Stimulated activated CD8-positive, alpha-beta memory T cell treated with anti-CD3 and anti-CD28 coated beads, Interleukin-4, amount 100 ng/mL, for 4 hours (primary cell): ENCODE data around the gene BTNL8.

Experiments
- DNase-seq, 2 donors: peaks; one replicate each; pipeline ENCODE4 v3.0.0-alpha.2; 2020; ENCODE audit warnings: low read depth in 2 of 2, low spot score in 1 of 2

Gene BTNL8

GRCh38 chr5:180959661-180960060 is 60.7 kb downstream of the BTNL8 start:
- no peak for DNase-seq

- DNase-seq: no peak
These were observed 61.2 kb downstream of the BTNL8 start for GRCh38 chr5:180960209-180960608.

DNA sequence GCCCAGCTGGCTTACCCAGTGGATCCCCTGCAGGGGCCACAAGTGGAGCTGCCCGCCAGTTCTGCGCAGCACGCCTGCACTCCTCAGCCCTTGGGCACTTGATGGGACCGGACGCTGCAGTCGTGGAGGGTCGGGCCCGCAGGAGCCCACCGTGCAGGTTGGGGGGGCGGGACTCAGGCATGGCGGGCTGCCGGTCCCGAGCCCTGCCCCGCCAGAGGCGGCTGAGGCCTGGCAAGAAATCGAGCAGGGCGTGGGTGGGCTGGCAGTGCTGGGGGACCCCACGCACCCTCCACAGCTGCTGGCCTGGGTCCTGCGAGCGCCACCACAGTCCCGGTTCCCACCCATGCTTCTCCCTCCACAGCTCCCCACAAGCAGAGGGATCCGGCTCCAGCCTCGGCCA is 70.4 kb downstream of the BTNL8 start:
- no peak for DNase-seq

- DNase-seq: no peak
These were observed 71.4 kb downstream of the BTNL8 start for GRCh38 chr5:180970336-180970735.

GRCh38 chr5:180970875-180971274 is 71.9 kb downstream of the BTNL8 start:
- DNase-seq: no peak

- DNase-seq: no peak
These were observed 75.8 kb downstream of the BTNL8 start for GRCh38 chr5:180974612-180975315.

GRCh38 chr5:180975338-180975737 is 76.4 kb downstream of the BTNL8 start:
- no peak for DNase-seq

- no peak for DNase-seq
These were observed 77.6 kb downstream of the BTNL8 start for GRCh38 chr5:180976518-180976917.

DNA sequence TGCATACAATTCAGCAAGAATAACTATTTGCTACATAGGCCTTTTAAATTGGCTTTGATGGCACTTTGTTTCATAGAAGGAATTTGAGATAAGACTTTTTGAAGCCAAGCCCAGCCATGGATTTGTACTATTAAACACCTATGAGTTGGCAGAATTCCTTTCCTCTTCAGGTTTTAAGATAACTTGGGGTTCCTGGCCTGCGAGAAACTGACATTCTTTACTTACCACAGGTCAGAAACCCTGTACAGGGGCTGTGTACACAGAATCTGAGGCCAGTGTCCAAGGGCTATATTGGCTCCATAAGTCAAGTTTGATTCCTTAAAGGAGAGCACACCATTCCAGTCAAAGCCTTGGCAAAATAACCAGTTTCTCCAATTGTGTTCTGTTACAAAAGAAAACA is 78.9 kb downstream of the BTNL8 start:
- no peak for DNase-seq

DNA sequence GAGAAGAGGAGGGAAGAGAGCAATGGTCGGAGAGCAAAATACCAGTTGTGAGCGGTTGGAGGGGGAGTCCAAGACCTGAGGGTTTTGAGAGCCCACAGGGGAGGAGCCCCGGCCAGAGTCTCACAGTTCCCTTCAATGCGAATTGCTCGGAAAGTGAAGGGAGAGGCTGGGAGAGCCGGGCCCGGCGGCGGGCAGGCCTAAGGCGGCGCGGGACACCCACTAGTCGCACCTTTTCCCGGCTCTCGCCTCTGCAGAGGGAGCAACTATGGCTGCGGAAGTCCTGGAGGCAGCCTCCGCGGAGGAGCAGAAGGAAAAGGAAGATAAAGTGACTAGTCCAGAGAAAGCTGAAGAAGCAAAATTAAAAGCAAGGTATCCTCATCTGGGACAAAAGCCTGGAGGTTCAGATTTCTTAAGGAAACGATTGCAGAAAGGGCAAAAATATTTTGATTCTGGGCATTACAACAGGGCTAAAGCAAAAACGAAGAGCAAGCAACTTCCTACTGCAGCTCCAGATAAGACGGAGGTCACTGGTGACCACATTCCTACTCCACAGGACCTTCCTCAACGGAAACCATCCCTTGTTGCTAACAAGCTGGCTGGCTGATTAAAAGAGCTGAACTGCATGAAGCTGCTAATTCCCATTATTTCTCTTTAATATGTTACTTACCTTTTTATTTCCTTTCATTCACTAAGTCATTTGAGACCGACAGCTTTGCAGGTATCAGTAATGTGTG is 83.2 kb downstream of the BTNL8 start:
- DNase-seq: no peak

GRCh38 chr5:180988016-180988415 is 89.1 kb downstream of the BTNL8 start:
- DNase-seq: no peak

DNA sequence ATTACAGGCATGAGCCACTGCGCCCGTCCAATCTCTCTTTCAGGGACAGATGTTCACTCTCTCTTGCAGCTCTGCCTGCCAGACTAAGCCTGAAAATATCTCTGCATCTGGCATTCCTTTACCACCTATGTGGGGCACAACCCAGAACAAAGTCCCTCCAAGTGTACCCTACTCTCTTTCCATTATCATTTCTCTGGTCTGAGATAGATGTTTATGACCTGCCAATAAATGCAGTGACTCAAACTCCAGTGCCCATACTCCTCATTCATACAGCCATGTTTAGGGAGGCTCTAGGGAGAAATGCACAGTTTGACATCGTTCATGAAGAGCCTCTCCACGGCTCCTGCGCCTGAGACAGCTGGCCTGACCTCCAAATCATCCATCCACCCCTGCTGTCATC is 89.6 kb downstream of the BTNL8 start, which contains the start of gene BTNL3:
TSS of gene BTNL3 (plus strand) at position 255 of the 400 bp plus-strand sequence. CDS start 183 bp downstream, outside the sequence.
- DNase-seq: no peak

GRCh38 chr5:180990086-180990881 is 91.3 kb downstream of the BTNL8 start:
- DNase-seq: no peak

GRCh38 chr5:180990882-180991242 is 91.9 kb downstream of the BTNL8 start:
- DNase-seq: no peak
